Lower leg skin (tissue), 3 donors: ENCODE data around the gene DRD1.

Source experiments
- CTCF ChIP-seq, 3 donors: fragments of 450-650 bp; IDR thresholded peaks; one replicate each; pipeline ENCODE4 v1.5.1; 2016; ENCODE audit warnings: antibody characterized with exemption in 3 of 3, mild to moderate bottlenecking in 3 of 3, moderate library complexity in 2 of 3
- POLR2A ChIP-seq, 2 donors: fragments of 450-650 bp; IDR thresholded peaks; one replicate each; pipeline ENCODE4 v1.6.1; 2016 to 2017; ENCODE audit warnings: antibody characterized with exemption in 2 of 2, mild to moderate bottlenecking in 1 of 2, moderate library complexity in 1 of 2

GRCh38 chr5:175463641-175464040, 19.7 kb upstream of the DRD1 start:
- TF ChIP-seq CTCF (IDR thresholded peaks at IDR 0.05) (no peak), POLR2A (IDR thresholded peaks at IDR 0.05) (no peak)
